Trophoblast cell (in vitro differentiated cells and primary cell): Measurements from ENCODE around the gene RNU7-1.

Experiments used
- DNase-seq, 2 donors: peaks; one replicate each; pipeline ENCODE4 v3.0.0-alpha.2; 2016
- H2AFZ ChIP-seq: 2 replicates; pipeline ENCODE4 v1.6.1; 2013; ENCODE audit warnings: low read length, moderate library complexity, mild to moderate bottlenecking; ENCODE audit not compliant: insufficient read depth, poor library complexity
- H2AK5ac ChIP-seq: 2 replicates; pipeline ENCODE4 v1.6.1; 2013; ENCODE audit warnings: mild to moderate bottlenecking, low read length
- H2BK120ac ChIP-seq: 2 replicates; pipeline ENCODE4 v1.6.1; 2013; ENCODE audit warnings: low read length, mild to moderate bottlenecking, moderate library complexity; ENCODE audit not compliant: insufficient read depth, poor library complexity
- H2BK12ac ChIP-seq: 2 replicates; pipeline ENCODE4 v1.6.1; 2013; ENCODE audit warnings: mild to moderate bottlenecking, low read length, moderate library complexity
- H2BK5ac ChIP-seq: 2 replicates; pipeline ENCODE4 v1.6.1; 2013; ENCODE audit warnings: low read length, low read depth, moderate library complexity, mild to moderate bottlenecking; ENCODE audit not compliant: poor library complexity
- H3K14ac ChIP-seq: 2 replicates; pipeline ENCODE4 v1.6.1; 2013; ENCODE audit warnings: mild to moderate bottlenecking, low read length
- H3K18ac ChIP-seq: 2 replicates; pipeline ENCODE4 v1.6.1; 2013; ENCODE audit warnings: mild to moderate bottlenecking, low read length
- H3K23ac ChIP-seq: 2 replicates; pipeline ENCODE4 v1.6.1; 2013; ENCODE audit warnings: low read length
- H3K27ac ChIP-seq: 2 replicates; pipeline ENCODE4 v1.5.1; 2013; ENCODE audit warnings: low read depth, mild to moderate bottlenecking, inconsistent platforms, low read length, moderate library complexity
- H3K27me3 ChIP-seq: 2 replicates; pipeline ENCODE4 v1.6.1; 2013; ENCODE audit warnings: inconsistent platforms, mild to moderate bottlenecking, low read length, moderate library complexity; ENCODE audit not compliant: insufficient read depth
- H3K36me3 ChIP-seq, 2 experiments: 1 replicate in 1 of 2; 2 replicates in 1 of 2; pipeline ENCODE4 v1.6.1; 2013; ENCODE audit warnings: low read length in 2 of 2, mild to moderate bottlenecking in 2 of 2, moderate library complexity in 1 of 2; ENCODE audit not compliant: insufficient read depth in 2 of 2, control insufficient read depth in 1 of 2
- H3K4ac ChIP-seq: 2 replicates; pipeline ENCODE4 v1.6.1; 2013; ENCODE audit warnings: low read depth, mild to moderate bottlenecking, low read length, moderate library complexity
- H3K4me1 ChIP-seq, 2 experiments: 1 replicate in 1 of 2; 2 replicates in 1 of 2; pipeline ENCODE4 v1.6.1; 2013; ENCODE audit warnings: low read length in 2 of 2, mild to moderate bottlenecking in 2 of 2, moderate library complexity in 1 of 2; ENCODE audit not compliant: insufficient read depth in 2 of 2, control insufficient read depth in 1 of 2
- H3K4me2 ChIP-seq: 2 replicates; pipeline ENCODE4 v1.6.1; 2013; ENCODE audit warnings: inconsistent platforms, mild to moderate bottlenecking, low read length, moderate library complexity
- H3K4me3 ChIP-seq: 2 replicates; pipeline ENCODE4 v1.5.1; 2013; ENCODE audit warnings: mild to moderate bottlenecking, low read depth, low read length, inconsistent platforms
- H3K79me1 ChIP-seq: one replicate; pipeline ENCODE4 v1.6.1; 2013; ENCODE audit warnings: low read length
- H3K79me2 ChIP-seq: 2 replicates; pipeline ENCODE4 v1.6.1; 2013; ENCODE audit warnings: low read length, mild to moderate bottlenecking; ENCODE audit not compliant: control insufficient read depth, insufficient read depth, poor library complexity
- H3K9ac ChIP-seq: 2 replicates; pipeline ENCODE4 v1.6.1; 2013; ENCODE audit warnings: mild to moderate bottlenecking, low read length
- H3K9me3 ChIP-seq: 2 replicates; pipeline ENCODE4 v1.6.1; 2013; ENCODE audit warnings: low read depth, mild to moderate bottlenecking, control low read depth, inconsistent platforms, low read length; ENCODE audit not compliant: insufficient read depth
- H4K12ac ChIP-seq: 2 replicates; pipeline ENCODE4 v1.6.1; 2013; ENCODE audit warnings: low read depth, mild to moderate bottlenecking, low read length, moderate library complexity
- H4K8ac ChIP-seq: 2 replicates; pipeline ENCODE4 v1.6.1; 2013; ENCODE audit warnings: low read depth, mild to moderate bottlenecking, low read length, moderate library complexity
- H4K91ac ChIP-seq: one replicate; pipeline ENCODE4 v1.6.1; 2013; ENCODE audit warnings: low read depth, mild to moderate bottlenecking, low read length, moderate library complexity
- WGBS: extraction: QIAGEN DNeasy Blood & Tissue Kit; methylation state at CpG from one replicate; pipeline ENCODE4 v1.1.7; 2013; ENCODE audit warnings: missing lambda C conversion rate; ENCODE audit not compliant: insufficient read length, insufficient coverage; ENCODE audit errors: extremely low coverage; 5-methylcytosine and 5-hydroxymethylcytosine counted together

Gene RNU7-1

GRCh38 chr12:6959058-6959804 lies 15.6 kb downstream of the RNU7-1 start:
- Histone ChIP-seq H3K4me3 (no peak overlapping the region), H3K4me1 (peaks cover 6 to 16% of the 10 kb centered on the region in 2 experiments), H3K27me3 (no peaks in the 10 kb centered on the region), H3K14ac (no peak overlapping the region), H2BK5ac (no peak overlapping the region), H3K9ac (no peak overlapping the region), H3K23ac (no peak overlapping the region), H4K91ac (no peak overlapping the region), H3K36me3 (peaks cover 14 to 16% of the 10 kb centered on the region in 2 experiments), H2AFZ (no peak overlapping the region), H2BK120ac (no peak overlapping the region), H3K18ac (no peak overlapping the region), H4K8ac (no peak overlapping the region), H3K79me2 (peaks cover 14% of the 10 kb centered on the region), H3K27ac (no peak overlapping the region), H4K12ac (no peak overlapping the region), H3K79me1 (peaks cover 26% of the 10 kb centered on the region), H3K4me2 (no peak overlapping the region), H2BK12ac (no peak overlapping the region), H2AK5ac (no peak overlapping the region), H3K4ac (no peak overlapping the region), H3K9me3 (peaks cover 2% of the 10 kb centered on the region)
- no CpG with 5 or more reads among the region's 24 CpGs for WGBS
- DNase-seq = peak in 1 of 2 donors; percentile 21

GRCh38 chr12:6959805-6960592 lies 16.4 kb downstream of the RNU7-1 start:
- peaks cover 21 to 22% of the 10 kb centered on the region in 2 experiments for H3K36me3 ChIP-seq

GRCh38 chr12:6960593-6961277 lies 17.1 kb downstream of the RNU7-1 start:
- Histone ChIP-seq H2BK12ac (peak overlapping the region; percentile 8), H3K23ac (no peak overlapping the region), H3K36me3 (peaks cover 25 to 27% of the 10 kb centered on the region in 2 experiments), H3K4me3 (no peak overlapping the region), H3K4ac (no peak overlapping the region), H3K79me2 (peaks cover 19% of the 10 kb centered on the region), H4K91ac (peak overlapping the region; percentile 99), H3K4me1 (peaks cover 10 to 22% of the 10 kb centered on the region in 2 experiments), H3K4me2 (no peak overlapping the region), H2BK120ac (no peak overlapping the region), H3K79me1 (peaks cover 26% of the 10 kb centered on the region), H3K27ac (no peak overlapping the region), H2BK5ac (no peak overlapping the region), H2AFZ (no peak overlapping the region), H3K14ac (no peak overlapping the region), H2AK5ac (no peak overlapping the region), H3K9ac (no peak overlapping the region), H3K18ac (no peak overlapping the region), H3K9me3 (peaks cover 2% of the 10 kb centered on the region), H3K27me3 (no peaks in the 10 kb centered on the region), H4K8ac (peak overlapping the region; percentile 87), H4K12ac (no peak overlapping the region)
- peak in 1 of 2 donors; percentile 18 for DNase-seq
- WGBS = no CpG with 5 or more reads among the region's 13 CpGs

More at GRCh38 chr12:6959805-6960592, 16.4 kb downstream of the RNU7-1 start:
- Histone ChIP-seq H3K27me3 (no peaks in the 10 kb centered on the region), H4K91ac (no peak overlapping the region), H2BK12ac (no peak overlapping the region), H4K12ac (no peak overlapping the region), H3K9me3 (peaks cover 2% of the 10 kb centered on the region), H3K4ac (no peak overlapping the region), H3K14ac (no peak overlapping the region), H3K9ac (no peak overlapping the region), H3K4me2 (no peak overlapping the region), H3K23ac (no peak overlapping the region), H3K4me1 (peaks cover 10 to 22% of the 10 kb centered on the region in 2 experiments), H3K4me3 (no peak overlapping the region), H2BK120ac (no peak overlapping the region), H2BK5ac (no peak overlapping the region), H3K79me2 (peaks cover 19% of the 10 kb centered on the region), H4K8ac (no peak overlapping the region), H3K79me1 (peaks cover 26% of the 10 kb centered on the region), H2AK5ac (no peak overlapping the region), H3K18ac (no peak overlapping the region), H3K27ac (no peak overlapping the region), H2AFZ (no peak overlapping the region)
- no peak for DNase-seq
- WGBS = no CpG with 5 or more reads among the region's 26 CpGs

GRCh38 chr12:6961278-6961694 lies 17.7 kb downstream of the RNU7-1 start:
- no peak overlapping the region for H3K4me3 ChIP-seq
- no peak overlapping the region for H3K23ac ChIP-seq
- H3K4me1 ChIP-seq = peaks cover 10 to 22% of the 10 kb centered on the region in 2 experiments
- peak overlapping the region; percentile 25 for H3K14ac ChIP-seq
- peaks cover 26% of the 10 kb centered on the region for H3K79me1 ChIP-seq
- peak overlapping the region; percentile 87 for H4K8ac ChIP-seq
- peaks cover 19% of the 10 kb centered on the region for H3K79me2 ChIP-seq
- peak overlapping the region; percentile 38 for H2AK5ac ChIP-seq
- no peak overlapping the region for H4K12ac ChIP-seq
- peak overlapping the region; percentile 58 for H2BK120ac ChIP-seq
- no peak overlapping the region for H3K18ac ChIP-seq
- DNase-seq = peak; percentile 64 to 69
- no peaks in the 10 kb centered on the region for H3K27me3 ChIP-seq
- WGBS = no CpG with 5 or more reads among the region's 24 CpGs
- H2BK12ac ChIP-seq = peak overlapping the region; percentile 7
- peak overlapping the region; percentile 5 for H2BK5ac ChIP-seq
- no peak overlapping the region for H2AFZ ChIP-seq
- H3K4ac ChIP-seq = no peak overlapping the region
- peaks cover 2% of the 10 kb centered on the region for H3K9me3 ChIP-seq
- peaks cover 22 to 27% of the 10 kb centered on the region in 2 experiments for H3K36me3 ChIP-seq
- peak overlapping the region; percentile 80 for H3K27ac ChIP-seq
- H4K91ac ChIP-seq = peak overlapping the region; percentile 99
- peak overlapping the region; percentile 73 for H3K4me2 ChIP-seq
- H3K9ac ChIP-seq = no peak overlapping the region
